Activated CD8-positive, alpha-beta memory T cell treated with anti-CD3 and anti-CD28 coated beads for 4 hours (primary cell): Measurements from ENCODE around the gene RDH8.
A peak's percentile ranks its signal among the peaks of the same experiment; 100 is the strongest.

Experiments used
- DNase-seq, 2 donors: peaks; one replicate each; pipeline ENCODE4 v3.0.0-alpha.2; 2020; ENCODE audit warnings: low read depth in 2 of 2

The RDH8 gene

DNA sequence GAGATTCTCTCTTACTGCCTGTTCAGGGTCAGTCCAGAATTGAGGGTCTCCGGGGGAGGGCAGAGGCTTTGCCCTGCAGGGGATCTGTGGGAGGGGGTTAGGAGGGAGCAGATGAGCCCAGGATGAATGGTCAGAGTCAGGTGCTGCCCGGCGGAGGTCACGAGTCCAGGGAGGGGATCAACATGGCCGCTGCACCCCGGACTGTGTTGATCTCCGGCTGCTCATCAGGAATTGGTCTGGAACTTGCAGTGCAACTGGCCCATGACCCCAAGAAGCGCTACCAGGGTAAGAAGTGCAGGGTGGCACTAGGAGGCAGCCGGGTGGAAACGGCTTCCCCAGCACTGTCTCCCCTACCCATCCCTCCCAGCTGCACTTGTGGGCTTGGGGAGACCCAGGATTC is at the start of gene RDH8:
Gene RDH8, plus strand, starts transcription at position 168 of the 400 bp plus-strand sequence. Its CDS starts 15 bp downstream, at position 183.
- DNase-seq = no peak

DNA sequence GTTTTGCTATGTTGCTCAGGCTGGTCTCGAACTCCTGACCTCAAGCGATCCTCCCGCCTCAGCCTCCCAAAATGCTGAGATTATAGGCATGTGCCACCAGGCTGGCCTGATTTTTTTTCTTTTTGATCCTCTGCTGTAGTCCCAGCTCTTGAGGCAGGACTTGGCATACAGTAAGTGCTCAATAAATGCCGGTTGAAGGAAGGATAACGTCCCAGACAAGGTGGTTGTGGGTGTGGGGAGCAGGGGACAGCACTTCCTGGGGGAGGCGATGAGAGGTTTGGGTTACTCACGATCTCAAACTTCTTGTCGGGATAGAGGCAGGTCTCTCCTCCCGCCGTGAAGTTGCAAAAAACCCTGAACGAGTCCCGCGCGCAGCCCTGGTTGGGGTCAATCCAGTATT is 47.3 kb upstream of the RDH8 start:
- no peak for DNase-seq

DNA sequence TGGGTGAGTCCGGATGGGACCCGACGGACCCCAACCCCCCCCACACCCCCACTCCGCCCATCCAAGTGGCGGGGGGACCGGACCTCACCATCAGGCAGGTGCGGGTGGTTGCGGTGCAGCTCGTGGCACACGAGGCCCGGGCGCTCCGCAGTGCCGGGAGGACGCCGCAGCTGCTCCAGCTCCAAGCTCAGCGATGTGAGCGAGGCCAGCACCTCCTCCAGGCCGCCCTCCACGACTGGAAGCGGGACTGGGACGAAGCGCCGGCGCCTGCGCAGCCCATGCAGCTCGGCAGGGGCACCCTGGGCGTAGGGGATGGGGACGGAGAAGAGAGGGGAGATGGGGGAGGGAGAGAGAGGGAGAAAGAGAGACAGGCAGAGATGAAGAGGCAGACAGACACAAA is 46.8 kb upstream of the RDH8 start:
- DNase-seq = no peak

- DNase-seq = no peak
These were observed 46.0 kb upstream of the RDH8 start for GRCh38 chr19:9967326-9967725.

- DNase-seq = no peak
These were observed 44.2 kb upstream of the RDH8 start for GRCh38 chr19:9968820-9969687.

DNA sequence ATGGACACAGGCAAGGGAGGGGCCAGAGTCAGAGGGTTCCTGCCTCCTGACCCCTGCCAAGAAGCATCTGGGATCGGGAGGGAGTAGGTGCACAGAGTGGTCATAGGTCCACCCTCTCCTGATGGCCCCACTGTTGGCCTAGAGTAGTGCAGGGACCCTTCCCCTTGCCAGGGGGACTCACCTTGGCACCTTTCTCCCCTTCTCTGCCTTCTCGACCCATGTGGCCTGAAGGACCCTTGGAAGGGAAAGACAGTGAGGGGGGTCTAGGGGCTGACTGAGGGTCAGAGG is 43.7 kb upstream of the RDH8 start:
- DNase-seq = no peak

DNA sequence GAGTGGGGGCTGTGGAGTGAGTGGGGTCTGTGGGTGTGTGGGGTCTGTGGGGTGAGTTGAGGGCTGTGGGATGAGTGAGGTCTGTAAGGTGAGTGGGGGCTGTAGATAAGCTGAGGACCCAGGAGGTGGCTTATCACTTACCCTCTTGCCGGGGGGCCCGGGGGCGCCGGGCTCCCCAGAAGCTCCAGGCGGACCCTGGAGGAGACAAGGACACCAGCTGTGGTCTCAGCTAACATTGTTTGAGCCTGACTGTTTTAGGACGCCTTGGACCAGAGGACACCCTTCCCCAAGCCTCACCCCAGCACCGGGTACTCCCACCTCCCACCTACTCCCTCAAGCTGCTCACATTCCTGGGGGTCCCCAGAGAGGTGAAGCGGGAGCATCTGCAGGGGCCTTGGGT is 42.8 kb upstream of the RDH8 start:
- no peak for DNase-seq

DNA sequence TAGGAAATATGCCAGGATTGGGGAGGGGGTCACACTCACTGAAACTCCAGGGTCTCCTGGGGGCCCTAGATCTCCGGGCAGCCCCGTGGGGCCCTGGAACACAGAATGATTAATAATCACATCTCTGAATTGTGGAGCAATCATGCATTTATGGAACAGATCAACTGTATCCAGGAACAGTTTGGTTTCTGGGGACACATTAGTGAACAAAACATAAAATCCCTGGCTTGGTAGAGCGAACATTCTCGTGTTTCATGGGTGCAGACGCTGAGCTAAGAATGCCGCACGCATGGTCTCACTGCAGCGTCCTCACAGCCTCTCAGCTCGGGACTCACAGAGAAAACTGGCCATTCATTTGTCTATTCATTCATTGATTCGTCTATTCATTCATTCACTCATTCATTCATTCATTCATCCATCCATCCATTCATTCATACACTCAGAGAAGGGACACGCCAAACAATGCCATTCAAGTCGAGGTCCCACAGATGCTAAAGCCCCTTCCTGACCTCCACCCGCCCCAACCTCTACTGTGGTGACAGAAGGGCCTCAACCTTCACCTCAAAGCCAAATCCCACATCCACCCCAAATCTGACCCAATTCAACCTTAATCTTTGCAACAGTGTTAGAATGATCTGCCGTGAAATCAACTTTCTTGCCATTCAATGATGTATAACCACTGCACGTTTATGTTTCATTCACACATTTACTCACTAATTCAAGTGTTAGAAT is 42.0 kb upstream of the RDH8 start:
- DNase-seq = no peak

DNA sequence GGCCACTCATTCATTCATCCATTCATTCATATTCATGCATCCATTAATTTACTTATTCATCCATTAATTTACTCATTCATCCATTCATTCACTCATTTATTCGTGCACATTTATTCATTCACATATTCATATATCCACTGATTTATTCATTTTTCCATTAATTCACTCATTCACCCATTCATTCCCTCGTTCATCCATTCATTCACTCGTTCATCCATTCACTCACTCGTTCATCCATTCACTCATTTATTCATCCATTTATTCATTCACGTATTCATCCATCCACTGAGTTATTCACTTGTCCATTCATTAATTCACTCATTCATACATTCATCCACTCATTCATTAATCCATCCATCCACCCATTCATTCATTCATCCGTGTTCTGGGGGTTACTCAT is 41.2 kb upstream of the RDH8 start:
- no peak for DNase-seq

- no peak for DNase-seq
These were observed 31.6 kb upstream of the RDH8 start for GRCh38 chr19:9981406-9982260.

DNA sequence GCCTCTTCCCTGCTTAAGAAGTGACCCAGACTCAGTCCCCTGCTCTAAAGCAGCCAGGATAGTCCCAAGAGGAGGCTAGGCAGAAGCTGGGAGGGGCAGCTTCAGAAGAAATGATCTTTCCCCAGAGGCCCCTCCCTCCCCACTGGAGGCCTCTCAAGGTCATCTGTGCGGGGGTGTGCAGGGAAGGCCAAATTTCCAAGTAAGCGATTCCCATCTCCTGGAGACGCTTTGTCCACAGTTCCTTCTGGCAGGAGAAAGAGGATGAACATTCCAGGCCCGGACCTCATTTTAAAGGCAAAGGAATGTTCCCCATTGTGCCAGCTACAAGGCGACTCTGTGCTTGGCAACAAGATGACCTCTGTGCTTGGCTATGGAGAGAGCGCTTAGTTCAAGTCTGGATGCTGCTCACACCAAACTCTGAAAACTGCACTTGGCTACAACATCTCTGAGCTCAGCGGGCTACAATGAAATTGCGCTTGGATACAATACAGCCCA is 26.4 kb upstream of the RDH8 start:
- no peak for DNase-seq

GRCh38 chr19:9989504-9989903 is 23.8 kb upstream of the RDH8 start:
- DNase-seq = no peak

- DNase-seq = no peak
These were observed 21.7 kb upstream of the RDH8 start for GRCh38 chr19:9991425-9992191.

GRCh38 chr19:9995084-9995483 is 18.2 kb upstream of the RDH8 start:
- DNase-seq = no peak

- DNase-seq = no peak
These were observed 17.3 kb upstream of the RDH8 start for GRCh38 chr19:9995999-9996398.

DNA sequence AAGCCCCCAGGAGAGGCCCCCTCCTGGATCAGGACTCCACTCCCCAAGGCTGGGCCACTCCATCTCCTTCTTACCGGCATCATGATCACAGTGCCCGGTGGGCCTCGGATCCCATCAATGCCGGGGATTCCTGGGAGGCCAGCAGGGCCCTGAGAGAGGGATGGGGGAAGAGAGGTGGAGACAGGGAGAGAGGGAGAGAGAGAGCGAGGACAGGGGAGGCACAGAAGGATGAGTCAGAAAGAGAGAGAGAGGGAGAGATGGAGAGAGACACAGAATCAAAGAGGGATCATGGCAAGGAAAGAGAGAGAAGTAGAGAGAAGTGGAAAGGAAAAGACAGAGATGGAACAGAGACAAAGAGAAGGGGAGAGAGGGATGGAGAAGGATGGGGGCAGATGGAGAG is 16.7 kb upstream of the RDH8 start:
- no peak for DNase-seq

GRCh38 chr19:10000171-10000826 is 13.0 kb upstream of the RDH8 start:
- peak; percentile 29 to 32 for DNase-seq

DNA sequence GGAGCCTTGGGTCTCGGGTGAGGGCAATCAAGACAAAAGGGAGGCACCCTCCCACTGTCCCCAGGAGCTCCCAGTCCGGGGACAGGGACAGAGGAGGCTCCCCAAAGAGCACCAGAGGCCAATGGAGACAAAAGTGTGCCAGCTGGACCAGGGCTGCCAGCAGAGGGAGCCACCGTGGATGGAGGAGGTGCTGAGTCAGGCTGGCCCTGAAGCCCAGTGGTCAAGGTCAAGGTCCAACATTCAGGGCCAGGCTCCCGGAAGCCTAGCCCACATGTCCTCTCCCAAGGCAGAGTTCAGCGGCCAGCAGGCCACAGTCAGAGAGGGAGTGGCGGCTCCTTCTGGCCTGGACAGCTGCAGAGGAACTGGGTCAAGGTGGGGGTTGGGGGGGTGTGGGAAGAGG is 11.4 kb upstream of the RDH8 start:
- no peak for DNase-seq

- DNase-seq = no peak
These were observed 10.0 kb upstream of the RDH8 start for GRCh38 chr19:10003271-10003670.

DNA sequence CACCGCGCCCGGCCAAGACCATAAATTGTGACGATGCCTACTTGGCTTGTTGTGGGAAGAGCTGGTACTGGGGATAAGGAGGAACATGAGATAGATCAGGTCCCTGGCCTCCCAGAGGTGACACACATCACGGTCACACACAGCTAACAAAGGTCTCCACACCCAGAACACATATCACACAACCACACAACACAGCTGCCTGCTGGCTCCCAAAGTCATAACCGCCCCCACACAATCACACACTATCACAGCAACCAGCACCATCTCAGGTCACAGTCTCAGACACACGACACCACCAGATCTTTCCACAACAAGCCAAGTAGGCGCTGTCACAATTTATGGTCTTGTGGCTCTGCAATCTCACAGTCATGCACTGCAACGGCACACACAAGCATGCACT is 8.7 kb upstream of the RDH8 start:
- no peak for DNase-seq
